HL-60 (cell line): ENCODE results near the gene MARCHF11.

Experiments used
- DNase-seq, 2 experiments: peaks; one replicate each; pipeline ENCODE4 v3.0.0-alpha.2; 2010 to 2020; ENCODE audit warnings: low read depth in 1 of 2, low spot score in 1 of 2
- H3K27ac ChIP-seq: fragments of 250-450 bp; sonication (Bioruptor Pico); replicated peaks from 2 replicates; pipeline ENCODE4 v1.5.1; 2020; ENCODE audit warnings: mild to moderate bottlenecking, moderate library complexity
- H3K27me3 ChIP-seq: fragments of 250-450 bp; sonication (Bioruptor Pico); 2 replicates; pipeline ENCODE4 v1.5.1; 2021; ENCODE audit warnings: mild to moderate bottlenecking, moderate library complexity; ENCODE audit not compliant: insufficient read depth, poor library complexity, severe bottlenecking
- H3K4me3 ChIP-seq: replicated peaks from 2 replicates; pipeline ENCODE4 v1.5.1; 2011; ENCODE audit warnings: mild to moderate bottlenecking, control low read depth, low read length; ENCODE audit not compliant: insufficient read depth
- GABPA ChIP-seq: IDR thresholded peaks from 2 replicates; pipeline ENCODE4 v1.6.1; 2012; ENCODE audit warnings: low read depth
- POLR2AphosphoS5 ChIP-seq: IDR thresholded peaks from 2 replicates; pipeline ENCODE4 v1.6.1; 2012; ENCODE audit warnings: low read depth
- SPI1 ChIP-seq: IDR thresholded peaks from 2 replicates; pipeline ENCODE4 v1.6.1; 2012; ENCODE audit warnings: low read depth, mild to moderate bottlenecking, borderline replicate concordance
- TF ChIP-seq, protein P1 (sequence below): IDR thresholded peaks from 2 replicates; pipeline ENCODE4 v1.6.1; 2012; ENCODE audit warnings: low read depth; ENCODE audit not compliant: insufficient replicate concordance
- TF ChIP-seq, protein P2 (sequence below): IDR thresholded peaks from one replicate; pipeline ENCODE4 v1.5.1; 2011; ENCODE audit warnings: low read length, control low read depth, inconsistent platforms; ENCODE audit not compliant: insufficient read depth

The MARCHF11 gene

GRCh38 chr5:16082982-16083381 lies 96.6 kb downstream of the MARCHF11 start:
- Histone ChIP-seq H3K27ac (no peak overlapping the region), H3K27me3 (no peaks in the 10 kb centered on the region), H3K4me3 (no peak overlapping the region)
- DNase-seq = no peak
- no peak for TF ChIP-seq SPI1
- TF ChIP-seq, protein P1, sequence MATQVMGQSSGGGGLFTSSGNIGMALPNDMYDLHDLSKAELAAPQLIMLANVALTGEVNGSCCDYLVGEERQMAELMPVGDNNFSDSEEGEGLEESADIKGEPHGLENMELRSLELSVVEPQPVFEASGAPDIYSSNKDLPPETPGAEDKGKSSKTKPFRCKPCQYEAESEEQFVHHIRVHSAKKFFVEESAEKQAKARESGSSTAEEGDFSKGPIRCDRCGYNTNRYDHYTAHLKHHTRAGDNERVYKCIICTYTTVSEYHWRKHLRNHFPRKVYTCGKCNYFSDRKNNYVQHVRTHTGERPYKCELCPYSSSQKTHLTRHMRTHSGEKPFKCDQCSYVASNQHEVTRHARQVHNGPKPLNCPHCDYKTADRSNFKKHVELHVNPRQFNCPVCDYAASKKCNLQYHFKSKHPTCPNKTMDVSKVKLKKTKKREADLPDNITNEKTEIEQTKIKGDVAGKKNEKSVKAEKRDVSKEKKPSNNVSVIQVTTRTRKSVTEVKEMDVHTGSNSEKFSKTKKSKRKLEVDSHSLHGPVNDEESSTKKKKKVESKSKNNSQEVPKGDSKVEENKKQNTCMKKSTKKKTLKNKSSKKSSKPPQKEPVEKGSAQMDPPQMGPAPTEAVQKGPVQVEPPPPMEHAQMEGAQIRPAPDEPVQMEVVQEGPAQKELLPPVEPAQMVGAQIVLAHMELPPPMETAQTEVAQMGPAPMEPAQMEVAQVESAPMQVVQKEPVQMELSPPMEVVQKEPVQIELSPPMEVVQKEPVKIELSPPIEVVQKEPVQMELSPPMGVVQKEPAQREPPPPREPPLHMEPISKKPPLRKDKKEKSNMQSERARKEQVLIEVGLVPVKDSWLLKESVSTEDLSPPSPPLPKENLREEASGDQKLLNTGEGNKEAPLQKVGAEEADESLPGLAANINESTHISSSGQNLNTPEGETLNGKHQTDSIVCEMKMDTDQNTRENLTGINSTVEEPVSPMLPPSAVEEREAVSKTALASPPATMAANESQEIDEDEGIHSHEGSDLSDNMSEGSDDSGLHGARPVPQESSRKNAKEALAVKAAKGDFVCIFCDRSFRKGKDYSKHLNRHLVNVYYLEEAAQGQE = no peak
- TF ChIP-seq GABPA = no peak
- TF ChIP-seq, protein P2, sequence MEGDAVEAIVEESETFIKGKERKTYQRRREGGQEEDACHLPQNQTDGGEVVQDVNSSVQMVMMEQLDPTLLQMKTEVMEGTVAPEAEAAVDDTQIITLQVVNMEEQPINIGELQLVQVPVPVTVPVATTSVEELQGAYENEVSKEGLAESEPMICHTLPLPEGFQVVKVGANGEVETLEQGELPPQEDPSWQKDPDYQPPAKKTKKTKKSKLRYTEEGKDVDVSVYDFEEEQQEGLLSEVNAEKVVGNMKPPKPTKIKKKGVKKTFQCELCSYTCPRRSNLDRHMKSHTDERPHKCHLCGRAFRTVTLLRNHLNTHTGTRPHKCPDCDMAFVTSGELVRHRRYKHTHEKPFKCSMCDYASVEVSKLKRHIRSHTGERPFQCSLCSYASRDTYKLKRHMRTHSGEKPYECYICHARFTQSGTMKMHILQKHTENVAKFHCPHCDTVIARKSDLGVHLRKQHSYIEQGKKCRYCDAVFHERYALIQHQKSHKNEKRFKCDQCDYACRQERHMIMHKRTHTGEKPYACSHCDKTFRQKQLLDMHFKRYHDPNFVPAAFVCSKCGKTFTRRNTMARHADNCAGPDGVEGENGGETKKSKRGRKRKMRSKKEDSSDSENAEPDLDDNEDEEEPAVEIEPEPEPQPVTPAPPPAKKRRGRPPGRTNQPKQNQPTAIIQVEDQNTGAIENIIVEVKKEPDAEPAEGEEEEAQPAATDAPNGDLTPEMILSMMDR = no peak

DNA sequence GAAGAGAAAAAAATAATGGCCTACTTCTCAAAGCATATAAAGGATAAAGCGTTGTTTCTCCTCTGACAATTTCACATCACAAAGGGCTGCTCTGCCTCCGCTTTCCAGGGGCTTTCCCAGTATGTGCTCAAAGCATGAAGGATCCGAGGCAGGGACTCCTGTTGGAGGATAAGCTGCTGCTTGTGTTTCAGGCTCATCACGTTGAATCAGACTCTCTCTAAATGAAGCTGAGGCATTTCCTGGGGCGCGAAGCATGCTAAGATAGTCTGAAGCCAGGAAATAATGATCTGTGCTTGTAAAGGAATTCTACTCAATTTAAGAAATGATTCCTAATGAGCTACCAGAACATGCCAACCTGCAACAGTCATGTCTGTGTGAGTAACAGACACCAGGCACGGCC lies 97.5 kb downstream of the MARCHF11 start:
- no peak for DNase-seq
- H3K27me3 ChIP-seq = no peaks in the 10 kb centered on the region
- TF ChIP-seq SPI1 (no peak), POLR2AphosphoS5 (no peak), GABPA (no peak)
- TF ChIP-seq, protein P1 = no peak
- TF ChIP-seq, protein P2 = no peak
- no peak overlapping the region for H3K27ac ChIP-seq
- H3K4me3 ChIP-seq = no peak overlapping the region

DNA sequence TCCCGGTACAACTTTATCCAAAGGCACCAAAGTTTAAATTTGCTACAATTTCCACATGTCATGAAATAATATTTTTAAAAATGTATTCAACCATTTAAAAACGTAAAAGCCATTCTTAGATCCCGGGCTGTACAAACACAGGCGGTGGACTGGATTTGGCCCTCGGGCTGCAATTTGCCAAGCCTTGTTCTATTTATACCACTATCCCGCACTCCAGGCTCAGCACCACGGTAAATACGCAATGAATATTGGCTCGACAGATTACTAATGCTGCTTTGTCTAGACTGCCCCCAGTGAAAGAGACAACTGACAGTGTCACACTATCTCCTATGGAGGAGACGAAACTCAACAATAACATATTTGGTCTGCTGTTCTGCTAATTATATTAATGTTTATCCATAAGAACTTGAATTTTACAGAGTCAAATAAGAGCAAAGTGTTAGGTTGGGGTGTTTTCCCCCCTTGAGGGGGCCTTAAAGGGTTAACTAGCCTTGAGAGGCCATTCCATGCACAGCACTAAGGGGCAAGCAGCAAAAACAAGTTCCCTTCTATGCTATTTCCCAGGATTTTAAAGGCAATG lies 98.1 kb downstream of the MARCHF11 start:
- TF ChIP-seq, protein P1 = no peak
- TF ChIP-seq SPI1 (no peak), GABPA (no peak), POLR2AphosphoS5 (no peak)
- TF ChIP-seq, protein P2 = no peak
- no peak overlapping the region for H3K27ac ChIP-seq
- H3K27me3 ChIP-seq = no peaks in the 10 kb centered on the region
- DNase-seq = no peak
- H3K4me3 ChIP-seq = no peak overlapping the region
